Measurements from ENCODE around the gene BCO1.

The BCO1 gene

DNA sequence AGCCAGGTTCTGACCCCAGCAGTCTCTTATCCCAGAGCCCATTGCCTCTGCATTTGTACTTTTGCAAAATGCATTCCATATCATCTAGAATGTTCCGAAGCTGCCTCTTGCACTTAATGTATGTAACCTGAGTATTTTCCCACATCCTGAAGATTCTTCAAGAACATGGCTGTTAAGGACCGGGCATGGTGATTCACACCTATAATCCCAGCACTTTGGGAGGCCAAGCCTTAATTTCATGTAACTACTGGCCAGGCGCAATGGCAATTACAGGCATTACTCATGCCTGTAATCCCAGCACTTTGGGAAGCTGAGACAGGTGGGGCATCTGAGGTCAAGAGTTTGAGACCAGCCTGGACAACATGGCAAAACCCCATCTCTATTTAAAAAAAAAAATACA is 44.6 kb downstream of the BCO1 start:
- H3K4me3 ChIP-seq (ENCODE audit: low read length), result no peak overlapping the region
- no peak for DNase-seq (ENCODE audit: low read depth)
- TF ChIP-seq, protein P1, sequence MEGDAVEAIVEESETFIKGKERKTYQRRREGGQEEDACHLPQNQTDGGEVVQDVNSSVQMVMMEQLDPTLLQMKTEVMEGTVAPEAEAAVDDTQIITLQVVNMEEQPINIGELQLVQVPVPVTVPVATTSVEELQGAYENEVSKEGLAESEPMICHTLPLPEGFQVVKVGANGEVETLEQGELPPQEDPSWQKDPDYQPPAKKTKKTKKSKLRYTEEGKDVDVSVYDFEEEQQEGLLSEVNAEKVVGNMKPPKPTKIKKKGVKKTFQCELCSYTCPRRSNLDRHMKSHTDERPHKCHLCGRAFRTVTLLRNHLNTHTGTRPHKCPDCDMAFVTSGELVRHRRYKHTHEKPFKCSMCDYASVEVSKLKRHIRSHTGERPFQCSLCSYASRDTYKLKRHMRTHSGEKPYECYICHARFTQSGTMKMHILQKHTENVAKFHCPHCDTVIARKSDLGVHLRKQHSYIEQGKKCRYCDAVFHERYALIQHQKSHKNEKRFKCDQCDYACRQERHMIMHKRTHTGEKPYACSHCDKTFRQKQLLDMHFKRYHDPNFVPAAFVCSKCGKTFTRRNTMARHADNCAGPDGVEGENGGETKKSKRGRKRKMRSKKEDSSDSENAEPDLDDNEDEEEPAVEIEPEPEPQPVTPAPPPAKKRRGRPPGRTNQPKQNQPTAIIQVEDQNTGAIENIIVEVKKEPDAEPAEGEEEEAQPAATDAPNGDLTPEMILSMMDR (conservative IDR thresholded peaks at IDR 0.05; ENCODE audit: low read length), result no peak

DNA sequence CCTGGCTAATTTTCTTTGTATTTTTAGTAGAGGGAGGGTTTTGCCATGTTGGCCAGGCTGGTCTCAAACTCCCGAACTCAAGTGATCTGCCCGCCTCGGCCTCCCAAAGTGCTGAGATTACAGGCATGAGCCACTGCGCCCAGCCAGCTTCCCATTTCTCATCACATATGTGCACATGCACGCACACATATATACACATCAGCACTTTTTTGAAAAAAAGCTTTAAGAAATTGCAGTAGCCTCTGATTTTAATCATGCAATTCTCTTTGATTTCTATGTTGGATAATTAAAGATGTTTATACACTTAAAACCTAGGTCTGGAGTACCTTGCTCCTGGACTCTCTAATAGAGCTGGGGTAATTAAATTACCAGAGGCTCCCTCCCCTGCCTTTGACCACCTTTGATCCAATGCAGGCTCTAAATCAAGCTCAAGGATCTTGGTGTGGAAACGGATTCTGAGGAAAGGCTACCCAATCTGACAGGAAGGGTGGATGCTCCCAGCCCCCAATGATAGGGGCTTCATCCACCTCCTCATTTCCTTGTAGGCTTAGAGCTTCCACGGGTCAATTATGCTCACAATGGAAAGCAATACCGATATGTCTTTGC is 46.6 kb downstream of the BCO1 start:
- TF ChIP-seq, protein P1 (conservative IDR thresholded peaks at IDR 0.05; ENCODE audit: low read length), result no peak
- H3K4me3 ChIP-seq (ENCODE audit: low read length), result no peak overlapping the region
- DNase-seq (ENCODE audit: low read depth), result no peak

DNA sequence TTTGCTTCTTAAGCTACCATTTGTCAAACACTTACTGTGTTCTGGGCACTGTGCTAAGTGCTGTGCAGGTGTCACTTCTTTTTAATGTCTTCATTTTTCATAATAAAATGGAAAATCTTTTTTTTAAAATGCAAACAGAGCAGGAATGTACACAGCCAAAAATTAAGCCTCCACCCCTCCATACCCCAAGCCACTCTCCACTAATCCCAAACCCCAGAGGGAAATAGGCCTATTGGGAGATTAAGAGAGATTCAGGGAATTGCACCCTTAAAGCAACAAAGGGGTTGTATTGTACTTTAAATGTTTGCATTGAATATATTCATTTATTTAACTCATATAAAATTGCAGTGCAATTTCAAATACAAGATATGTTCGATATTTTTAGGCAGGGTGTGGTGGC is 47.7 kb downstream of the BCO1 start:
- TF ChIP-seq, protein P1 (conservative IDR thresholded peaks at IDR 0.05; ENCODE audit: low read length), result no peak
- no peak for DNase-seq (ENCODE audit: low read depth)
- no peak overlapping the region for H3K4me3 ChIP-seq (ENCODE audit: low read length)

DNA sequence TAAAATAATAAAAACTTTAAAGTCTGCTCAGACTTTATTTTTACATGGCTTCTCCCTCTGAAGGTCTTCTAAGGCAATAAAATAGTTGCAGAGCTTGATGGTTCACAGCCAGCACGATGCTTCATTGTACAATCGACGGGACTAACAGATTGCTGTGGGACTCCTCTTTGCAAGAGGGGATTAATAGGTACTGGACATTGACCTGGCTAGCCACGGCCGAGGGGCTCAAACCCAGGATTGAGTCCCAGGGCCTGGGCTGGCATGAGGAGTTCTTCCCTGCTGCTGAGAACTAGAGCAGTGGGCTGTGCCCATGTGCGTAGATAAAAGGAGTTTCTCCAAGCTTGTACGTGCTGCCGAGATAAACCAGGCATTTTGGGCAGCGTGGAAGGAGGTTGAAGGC is 52.6 kb downstream of the BCO1 start:
- TF ChIP-seq, protein P1 (conservative IDR thresholded peaks at IDR 0.05; ENCODE audit: low read length), result no peak
- no peak overlapping the region for H3K4me3 ChIP-seq (ENCODE audit: low read length)
- DNase-seq (ENCODE audit: low read depth), result no peak

DNA sequence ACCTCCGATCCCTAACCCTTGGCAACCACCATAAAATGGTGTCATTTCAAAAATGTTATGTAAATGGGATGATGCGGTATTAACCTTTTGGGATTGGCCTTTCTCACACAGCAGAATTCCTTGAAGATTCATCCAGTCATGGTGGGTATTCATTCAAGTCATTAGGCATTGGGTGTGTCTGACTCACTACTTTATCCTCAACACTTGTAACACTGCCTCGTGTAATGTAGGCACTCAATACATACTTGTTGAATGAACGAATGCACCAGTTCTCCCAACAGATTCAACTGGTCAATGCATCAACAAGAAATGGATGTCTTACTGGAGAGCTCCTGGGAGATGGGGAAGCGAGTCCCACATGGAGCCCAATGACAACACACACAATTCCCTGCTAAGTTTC is 54.4 kb downstream of the BCO1 start:
- no peak for DNase-seq (ENCODE audit: low read depth)
- no peak overlapping the region for H3K4me3 ChIP-seq (ENCODE audit: low read length)
- TF ChIP-seq, protein P1 (conservative IDR thresholded peaks at IDR 0.05; ENCODE audit: low read length), result no peak

DNA sequence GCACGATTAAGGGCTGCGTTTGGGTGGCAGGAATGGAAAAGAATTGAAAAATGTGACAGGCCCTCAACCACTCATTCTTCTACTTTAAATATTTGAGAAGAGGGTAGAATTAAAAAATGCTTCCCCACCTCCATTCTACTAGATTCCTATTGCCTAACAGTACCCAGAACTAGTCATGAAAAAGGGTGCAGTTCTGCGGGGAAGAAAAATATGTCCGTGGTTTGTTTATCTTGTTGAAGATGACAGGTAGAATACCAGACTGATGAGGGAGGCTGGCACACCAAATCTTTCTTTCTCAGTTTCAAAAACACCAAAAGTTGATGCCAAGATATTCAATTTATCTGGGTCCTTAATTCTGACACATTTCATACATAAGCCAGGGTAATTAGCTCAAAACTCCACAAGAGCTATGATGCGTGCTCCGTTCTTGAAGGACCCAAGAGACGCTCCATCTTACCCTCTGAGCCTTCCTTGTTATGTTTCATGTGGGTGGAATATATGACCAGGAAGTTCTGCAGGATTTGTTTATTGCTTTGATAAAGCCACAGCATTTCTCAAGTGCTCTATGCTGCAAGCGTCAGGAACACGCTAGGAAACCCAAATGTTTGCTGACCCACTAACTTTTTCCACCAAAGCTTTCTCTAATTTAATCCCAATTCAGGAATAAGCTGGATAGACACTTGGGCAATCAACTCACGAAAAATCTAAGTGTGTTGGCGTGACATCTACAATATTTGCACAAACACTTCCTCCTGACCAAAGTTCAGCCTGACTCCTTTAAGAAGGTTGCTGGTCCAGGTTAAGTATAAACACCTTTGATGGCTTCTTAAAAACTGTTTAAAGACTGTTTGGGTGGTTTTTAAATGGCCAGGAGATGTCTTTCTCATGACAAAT is 55.7 kb downstream of the BCO1 start:
- no peak for DNase-seq (ENCODE audit: low read depth)
- TF ChIP-seq, protein P1 (conservative IDR thresholded peaks at IDR 0.05; ENCODE audit: low read length), result no peak

DNA sequence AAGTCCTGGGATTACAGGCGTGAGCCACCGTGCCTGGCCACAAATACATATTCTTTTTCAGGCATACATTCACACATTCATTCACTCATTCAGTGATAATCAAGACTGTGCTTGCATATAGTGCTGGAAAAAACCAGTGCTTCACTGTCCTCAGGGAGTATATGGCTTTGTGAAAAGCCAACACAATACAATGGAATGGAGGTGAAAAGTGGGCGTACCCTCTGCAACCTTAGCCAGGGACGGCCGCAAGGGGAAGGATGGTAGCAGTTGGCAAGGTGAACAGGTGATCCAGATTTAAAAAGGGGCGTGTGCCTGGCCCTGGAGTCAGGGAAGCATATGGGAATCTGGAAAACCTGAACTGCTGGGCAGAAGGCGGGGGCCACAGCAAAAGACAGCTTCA is 58.1 kb downstream of the BCO1 start:
- H3K4me3 ChIP-seq (ENCODE audit: low read length), result no peak overlapping the region
- no peak for DNase-seq (ENCODE audit: low read depth)
- TF ChIP-seq, protein P1 (conservative IDR thresholded peaks at IDR 0.05; ENCODE audit: low read length), result no peak

More for the DNA sequence above, 55.7 kb downstream of the BCO1 start:
- no peak overlapping the region for H3K4me3 ChIP-seq (ENCODE audit: low read length)

Data from AG10803 (cell line).